WTC11 (cell line): Measurements from ENCODE around the gene CISH.

Experiments
- CREB1 ChIP-seq: sonication (generic); formaldehyde crosslinking; IDR thresholded peaks from 2 replicates; pipeline ENCODE4 v1.8.0; 2023; ENCODE audit warnings: mild to moderate bottlenecking, missing genetic modification reagents
- CTCF ChIP-seq: fragments of 200-600 bp; IDR thresholded peaks from 2 replicates; pipeline ENCODE4 v1.8.0; 2022; ENCODE audit warnings: antibody characterized with exemption
- E2F1 ChIP-seq: sonication (generic); formaldehyde crosslinking; IDR thresholded peaks from 2 replicates; pipeline ENCODE4 v1.8.0; 2022; ENCODE audit warnings: mild to moderate bottlenecking, missing genetic modification reagents
- ESRRA ChIP-seq: sonication (generic); formaldehyde crosslinking; IDR thresholded peaks from 2 replicates; pipeline ENCODE4 v1.8.1; 2022; ENCODE audit warnings: mild to moderate bottlenecking, missing genetic modification reagents, borderline replicate concordance
- NR2C2 ChIP-seq: sonication (generic); formaldehyde crosslinking; IDR thresholded peaks from 2 replicates; pipeline ENCODE4 v1.8.0; 2022; ENCODE audit warnings: mild to moderate bottlenecking, missing genetic modification reagents
- PRDM15 ChIP-seq: sonication (generic); formaldehyde crosslinking; IDR thresholded peaks from 2 replicates; pipeline ENCODE4 v1.8.0; 2022; ENCODE audit warnings: missing genetic modification reagents
- SMAD3 ChIP-seq: sonication (generic); formaldehyde crosslinking; IDR thresholded peaks from 2 replicates; pipeline ENCODE4 v1.8.0; 2022; ENCODE audit warnings: missing genetic modification reagents, mild to moderate bottlenecking, borderline replicate concordance
- TCF7 ChIP-seq: sonication (generic); formaldehyde crosslinking; IDR thresholded peaks from 2 replicates; pipeline ENCODE4 v1.8.0; 2022; ENCODE audit warnings: mild to moderate bottlenecking, low read depth, missing genetic modification reagents, moderate library complexity
- ZNF138 ChIP-seq: sonication (generic); formaldehyde crosslinking; conservative IDR thresholded peaks from 2 replicates; pipeline ENCODE4 v1.8.1; 2022; ENCODE audit warnings: mild to moderate bottlenecking, moderate library complexity, missing genetic modification reagents

GRCh38 chr3:50557106-50557505, 54.5 kb downstream of the CISH start:
- TF ChIP-seq CTCF (no peak), TCF7 (CRISPR knock-in tag) (no peak), ZNF138 (CRISPR knock-in tag) (no peak), ESRRA (no peak), E2F1 (no peak), PRDM15 (CRISPR knock-in tag) (no peak), CREB1 (CRISPR knock-in tag) (no peak), NR2C2 (no peak), SMAD3 (CRISPR knock-in tag) (no peak)
